HFFc6 (cell line): Measurements from ENCODE around the gene U2AF1. TPM values are rescaled to one million over a fixed set of nuclear protein-coding genes. Genes with fewer than 3 reads are reported as not detected.
"Not testable (repeated sequence)": the region's sequence is repeated elsewhere in the genome, so short reads cannot be mapped to it uniquely, and the experiment has no call there.

ENCODE experiments used
- DNase-seq: peaks from one replicate; pipeline ENCODE4 v3.0.0-alpha.2; 2018
- H3K27ac Mint-ChIP-seq: 2 replicates; pipeline ENCODE4 v1.8.0; 2020; ENCODE audit warnings: mild to moderate bottlenecking, mixed read lengths
- H3K27me3 Mint-ChIP-seq: 2 replicates; pipeline ENCODE4 v1.8.0; 2021; ENCODE audit warnings: mild to moderate bottlenecking, moderate library complexity, mixed read lengths; ENCODE audit not compliant: insufficient read depth
- H3K36me3 Mint-ChIP-seq: 2 replicates; pipeline ENCODE4 v1.8.0; 2021; ENCODE audit warnings: low read depth, mixed read lengths
- H3K4me1 Mint-ChIP-seq: 2 replicates; pipeline ENCODE4 v1.8.0; 2020; ENCODE audit warnings: low read depth, mixed read lengths
- H3K4me3 Mint-ChIP-seq: 2 replicates; pipeline ENCODE4 v1.8.0; 2020; ENCODE audit warnings: mild to moderate bottlenecking, moderate library complexity, mixed read lengths
- H3K9me3 Mint-ChIP-seq: 2 replicates; pipeline ENCODE4 v1.8.0; 2020; ENCODE audit warnings: mild to moderate bottlenecking, mixed read lengths
- total RNA-seq, 6 experiments: library from RNA; stranded (reverse); fragmentation: NEBNext Ultra II Directional; extraction: Animal tissue kit (Norgen Biotek cat#: 25700); gene quantifications; 2 replicates in 1 of 6; 3 replicates in 5 of 6; pipeline ENCODE4 v1.2.3, GENCODE V29; 2021

The U2AF1 gene
- total RNA-seq, 6 experiments from 2014 or later: 9.5 to 32.1 (median 15.6) TPM

GRCh38 chr21:43072742-43073141 is 34.6 kb downstream of the U2AF1 start:
- not testable (repeated sequence) for DNase-seq, H3K36me3 Mint-ChIP-seq, H3K4me3 Mint-ChIP-seq, H3K4me1 Mint-ChIP-seq, H3K27ac Mint-ChIP-seq, H3K9me3 Mint-ChIP-seq, H3K27me3 Mint-ChIP-seq

GRCh38 chr21:43069682-43070081 is 37.7 kb downstream of the U2AF1 start:
- H3K27me3 Mint-ChIP-seq, H3K36me3 Mint-ChIP-seq, H3K9me3 Mint-ChIP-seq, DNase-seq, H3K27ac Mint-ChIP-seq, H3K4me3 Mint-ChIP-seq, H3K4me1 Mint-ChIP-seq: not testable (repeated sequence)

DNA sequence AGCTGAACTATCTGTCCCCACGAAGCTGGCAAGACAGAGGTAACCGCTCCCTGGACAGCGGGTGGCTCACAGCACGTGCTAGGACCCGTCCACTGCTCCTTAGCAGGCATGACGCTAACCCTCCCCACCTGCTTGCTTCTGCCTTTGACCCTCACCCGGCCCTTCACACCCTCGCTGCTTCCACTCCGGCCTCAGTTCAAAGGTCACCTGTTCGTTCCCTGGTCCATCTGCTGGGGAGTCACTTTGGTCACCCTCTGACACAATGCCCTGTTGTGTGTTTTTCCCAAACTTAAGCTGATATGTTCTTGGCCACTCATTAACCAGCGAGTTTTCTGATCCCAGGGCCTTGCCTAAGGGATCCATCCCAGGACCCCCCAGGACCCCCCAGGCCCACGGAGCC is 39.3 kb downstream of the U2AF1 start:
- not testable (repeated sequence) for H3K27me3 Mint-ChIP-seq

GRCh38 chr21:43066690-43067089 is 40.7 kb downstream of the U2AF1 start:
- not testable (repeated sequence) for H3K27me3 Mint-ChIP-seq

More for the DNA sequence above, 39.3 kb downstream of the U2AF1 start:
- not testable (repeated sequence) for H3K36me3 Mint-ChIP-seq, H3K27ac Mint-ChIP-seq, H3K4me1 Mint-ChIP-seq, DNase-seq, H3K4me3 Mint-ChIP-seq, H3K9me3 Mint-ChIP-seq

GRCh38 chr21:43065991-43066390 is 41.4 kb downstream of the U2AF1 start:
- H3K27ac Mint-ChIP-seq, DNase-seq, H3K9me3 Mint-ChIP-seq, H3K4me1 Mint-ChIP-seq, H3K27me3 Mint-ChIP-seq, H3K4me3 Mint-ChIP-seq, H3K36me3 Mint-ChIP-seq: not testable (repeated sequence)

More at GRCh38 chr21:43066690-43067089, 40.7 kb downstream of the U2AF1 start:
- not testable (repeated sequence) for H3K4me3 Mint-ChIP-seq, H3K9me3 Mint-ChIP-seq, DNase-seq, H3K4me1 Mint-ChIP-seq, H3K36me3 Mint-ChIP-seq, H3K27ac Mint-ChIP-seq

GRCh38 chr21:43064265-43064917 is 43.0 kb downstream of the U2AF1 start:
- not testable (repeated sequence) for DNase-seq, H3K4me3 Mint-ChIP-seq, H3K27me3 Mint-ChIP-seq, H3K27ac Mint-ChIP-seq, H3K36me3 Mint-ChIP-seq, H3K9me3 Mint-ChIP-seq, H3K4me1 Mint-ChIP-seq

GRCh38 chr21:43062955-43063664 is 44.3 kb downstream of the U2AF1 start:
- not testable (repeated sequence) for DNase-seq, H3K27me3 Mint-ChIP-seq, H3K9me3 Mint-ChIP-seq, H3K4me1 Mint-ChIP-seq, H3K27ac Mint-ChIP-seq, H3K36me3 Mint-ChIP-seq, H3K4me3 Mint-ChIP-seq

DNA sequence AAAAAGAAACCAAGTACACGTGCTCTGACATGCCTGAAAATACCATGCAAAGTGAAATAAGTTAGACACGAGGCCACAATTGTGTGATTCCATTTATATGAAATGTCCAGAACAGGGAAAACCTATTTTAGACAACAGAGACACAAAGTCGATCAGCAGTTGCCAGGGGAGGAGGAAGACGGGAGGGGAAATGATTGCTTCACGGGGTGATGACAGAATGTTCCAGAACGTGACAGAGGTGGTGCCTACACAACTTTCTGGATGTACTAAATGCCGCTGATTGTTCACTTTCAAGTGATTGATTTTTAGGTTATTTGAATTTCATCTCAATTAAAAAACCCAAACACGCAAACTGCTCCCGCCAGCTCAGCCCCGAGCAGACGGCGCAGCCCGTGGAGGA is 54.3 kb downstream of the U2AF1 start:
- H3K4me1 Mint-ChIP-seq, H3K27me3 Mint-ChIP-seq, H3K4me3 Mint-ChIP-seq, H3K36me3 Mint-ChIP-seq, H3K9me3 Mint-ChIP-seq, H3K27ac Mint-ChIP-seq, DNase-seq: not testable (repeated sequence)

DNA sequence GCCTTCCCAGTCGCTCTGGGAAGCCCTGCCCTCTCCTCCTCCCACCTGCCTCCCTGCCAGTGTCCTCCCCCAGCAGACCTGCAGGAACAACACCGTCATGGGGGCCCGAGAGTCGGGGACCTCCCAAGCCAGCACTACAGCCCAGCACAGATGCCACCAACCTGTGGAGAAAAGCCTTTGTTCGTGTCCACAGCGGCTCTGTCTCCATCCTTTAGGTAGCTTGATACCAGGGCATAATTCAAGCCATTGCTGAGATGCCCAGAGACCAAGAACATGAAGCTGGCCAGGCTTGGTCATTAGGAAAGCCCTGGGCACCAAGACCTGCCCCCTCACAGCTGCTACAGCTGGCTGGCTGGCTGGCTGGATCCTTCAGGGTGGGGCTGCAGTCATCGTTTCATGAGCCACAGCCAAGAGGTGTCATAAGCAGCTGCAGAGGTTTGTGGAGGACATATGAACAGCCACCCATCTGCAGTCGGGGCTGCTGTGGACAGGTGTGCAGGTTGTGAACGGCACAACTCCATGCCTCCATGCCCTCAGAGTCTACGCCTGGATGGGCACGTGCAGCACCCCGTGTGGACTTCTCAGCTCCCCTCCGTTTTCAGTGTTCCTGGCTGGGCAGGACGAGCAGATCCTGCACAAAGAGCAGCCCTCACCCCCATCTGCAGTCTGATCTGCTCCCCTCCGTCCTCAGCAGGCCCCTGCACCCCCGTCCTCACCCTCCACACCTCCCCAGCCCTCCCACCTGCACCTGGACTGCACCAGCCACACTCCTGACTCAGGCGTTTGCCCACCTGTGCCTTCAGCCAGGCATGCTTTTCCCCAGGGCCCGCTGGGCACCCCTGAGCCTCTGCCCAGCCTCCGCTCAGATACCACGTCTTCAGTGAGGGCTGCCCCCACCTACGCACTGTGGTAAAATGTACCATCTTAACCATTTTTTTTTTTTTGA is 61.2 kb downstream of the U2AF1 start:
- H3K4me3 Mint-ChIP-seq: peak overlapping the region; percentile 67
- DNase-seq, H3K27me3 Mint-ChIP-seq, H3K4me1 Mint-ChIP-seq, H3K36me3 Mint-ChIP-seq, H3K9me3 Mint-ChIP-seq, H3K27ac Mint-ChIP-seq: not testable (repeated sequence)

GRCh38 chr21:43045165-43045875 is 62.0 kb downstream of the U2AF1 start:
- H3K9me3 Mint-ChIP-seq, H3K27me3 Mint-ChIP-seq, H3K4me1 Mint-ChIP-seq, DNase-seq, H3K36me3 Mint-ChIP-seq: not testable (repeated sequence)
- Mint-ChIP-seq H3K27ac (peak overlapping the region; percentile 61; the same call in 1 of the 2 replicates), H3K4me3 (peak overlapping the region; percentile 67; the same call in 1 of the 2 replicates)

GRCh38 chr21:43044547-43044946 is 62.8 kb downstream of the U2AF1 start:
- not testable (repeated sequence) for H3K4me3 Mint-ChIP-seq, H3K36me3 Mint-ChIP-seq, H3K4me1 Mint-ChIP-seq, H3K27me3 Mint-ChIP-seq, DNase-seq, H3K9me3 Mint-ChIP-seq, H3K27ac Mint-ChIP-seq

DNA sequence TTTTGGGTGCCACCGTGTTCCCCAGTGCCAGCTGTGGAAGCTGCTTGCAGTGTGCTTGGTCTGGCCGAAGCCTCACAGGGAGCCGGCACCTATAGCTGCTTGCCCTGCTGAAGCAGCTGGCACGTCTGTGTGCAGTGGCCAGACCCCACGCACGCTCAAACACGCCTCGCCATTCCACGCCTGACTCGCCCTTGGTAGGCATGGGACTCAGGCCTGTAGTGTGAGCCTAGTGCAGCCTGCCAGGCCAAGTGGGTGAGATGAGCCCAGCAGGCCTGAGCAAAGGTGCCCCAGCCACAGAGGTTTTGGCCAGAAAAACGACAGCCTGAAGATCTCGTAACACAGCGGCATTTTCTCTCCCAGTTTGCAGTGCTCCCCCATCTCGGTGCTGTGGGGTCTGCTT is 64.1 kb downstream of the U2AF1 start:
- H3K4me1 Mint-ChIP-seq, H3K27ac Mint-ChIP-seq, H3K9me3 Mint-ChIP-seq, H3K27me3 Mint-ChIP-seq, H3K4me3 Mint-ChIP-seq, H3K36me3 Mint-ChIP-seq, DNase-seq: not testable (repeated sequence)
